Activated naive CD8-positive, alpha-beta T cell treated with anti-CD3 and anti-CD28 coated beads, Interleukin-2, amount 50 U/mL, for 24 hours (primary cell): ENCODE measurements around the gene ARL13B.

Experiments used
- ATAC-seq: fragments of 150-1000 bp; cut with Tn5 transposase; one replicate; pipeline ENCODE4 v1.10.0; 2021
- DNase-seq: peaks from one replicate; pipeline ENCODE4 v3.0.0; 2021
- H3K27ac Mint-ChIP-seq: one replicate; pipeline ENCODE4 v1.8.0; 2021; ENCODE audit warnings: mild to moderate bottlenecking, mixed read lengths
- H3K27me3 Mint-ChIP-seq: one replicate; pipeline ENCODE4 v1.8.0; 2021; ENCODE audit warnings: mixed read lengths
- H3K36me3 Mint-ChIP-seq: one replicate; pipeline ENCODE4 v1.8.0; 2021; ENCODE audit warnings: low read depth, mixed read lengths
- H3K4me1 Mint-ChIP-seq: one replicate; pipeline ENCODE4 v1.8.0; 2021; ENCODE audit warnings: mixed read lengths
- H3K4me3 Mint-ChIP-seq: one replicate; pipeline ENCODE4 v1.8.0; 2021; ENCODE audit warnings: mild to moderate bottlenecking, moderate library complexity, mixed read lengths
- H3K9me3 Mint-ChIP-seq: one replicate; pipeline ENCODE4 v1.8.0; 2021; ENCODE audit warnings: mixed read lengths

The ARL13B gene

DNA sequence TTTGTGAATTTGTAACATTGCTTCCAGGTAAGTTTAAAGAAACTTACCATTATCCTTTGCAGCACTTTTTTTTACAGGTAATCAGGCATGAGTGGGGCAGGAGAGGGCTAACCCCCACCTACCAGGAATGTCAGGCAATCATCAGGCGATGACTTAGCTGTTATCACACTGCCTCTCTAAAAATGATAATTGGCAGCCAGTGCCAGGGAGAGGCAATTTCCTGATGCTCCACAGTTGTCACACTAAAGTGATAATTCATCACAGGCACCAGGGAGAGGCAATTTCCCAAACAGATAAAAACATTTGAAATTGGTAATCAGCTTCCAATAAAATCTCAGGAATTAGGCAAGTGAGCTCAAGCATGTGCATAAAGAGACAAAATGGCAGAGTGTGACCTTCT lies 109.2 kb downstream of the ARL13B start:
- Mint-ChIP-seq H3K27me3 (no peaks in the 10 kb centered on the region), H3K4me1 (no peaks in the 10 kb centered on the region), H3K9me3 (no peaks in the 10 kb centered on the region), H3K4me3 (no peak overlapping the region), H3K36me3 (peaks cover 36% of the 10 kb centered on the region), H3K27ac (no peak overlapping the region)
- DNase-seq (no peak), ATAC-seq (no peak)

DNA sequence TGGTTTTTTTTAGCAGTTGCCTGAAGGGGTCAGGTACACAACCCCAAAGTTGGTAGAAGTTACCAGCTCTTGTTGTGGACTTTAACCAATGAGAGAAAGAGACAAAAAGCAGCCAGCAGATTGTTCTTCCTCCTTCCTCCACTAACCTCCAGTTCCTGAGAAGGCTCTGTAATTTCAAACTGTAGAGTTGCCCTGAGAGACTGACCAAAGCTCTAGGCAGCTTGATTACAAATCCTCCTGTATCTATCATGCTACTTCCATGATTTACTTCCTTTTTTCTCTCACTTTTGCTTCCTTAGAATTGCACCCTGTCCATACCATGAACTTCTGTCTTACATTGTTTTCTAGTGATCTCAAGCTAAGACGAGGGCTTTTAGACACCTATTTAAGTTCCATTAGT lies 112.1 kb downstream of the ARL13B start:
- Mint-ChIP-seq H3K9me3 (no peaks in the 10 kb centered on the region), H3K4me3 (no peak overlapping the region), H3K4me1 (no peaks in the 10 kb centered on the region), H3K27ac (no peak overlapping the region), H3K27me3 (no peaks in the 10 kb centered on the region), H3K36me3 (peaks cover 35% of the 10 kb centered on the region)
- DNase-seq, result no peak
- no peak for ATAC-seq

DNA sequence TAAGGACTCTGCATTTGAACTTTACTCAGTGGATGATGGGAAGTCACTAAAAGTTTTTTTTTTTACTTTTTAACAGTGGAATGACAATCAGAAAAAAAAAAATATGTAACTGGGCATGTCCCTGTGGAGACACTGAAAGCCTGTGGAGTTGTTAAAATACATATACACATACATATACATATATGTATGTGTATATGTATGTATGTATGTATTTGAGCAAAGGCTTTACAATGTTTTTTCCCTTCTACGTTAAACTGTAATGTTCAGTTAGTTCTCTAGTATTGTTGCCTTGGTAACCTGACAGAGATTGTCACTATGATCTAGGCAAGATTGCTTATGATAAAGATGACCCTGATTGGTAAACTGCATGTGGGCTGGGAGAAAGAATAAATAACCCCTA lies 113.2 kb downstream of the ARL13B start:
- no peak for ATAC-seq
- H3K27me3 Mint-ChIP-seq, result no peaks in the 10 kb centered on the region
- no peak overlapping the region for H3K4me3 Mint-ChIP-seq
- DNase-seq, result no peak
- no peak overlapping the region for H3K27ac Mint-ChIP-seq
- H3K4me1 Mint-ChIP-seq, result peaks cover 2% of the 10 kb centered on the region
- no peaks in the 10 kb centered on the region for H3K9me3 Mint-ChIP-seq
- H3K36me3 Mint-ChIP-seq, result peaks cover 41% of the 10 kb centered on the region

DNA sequence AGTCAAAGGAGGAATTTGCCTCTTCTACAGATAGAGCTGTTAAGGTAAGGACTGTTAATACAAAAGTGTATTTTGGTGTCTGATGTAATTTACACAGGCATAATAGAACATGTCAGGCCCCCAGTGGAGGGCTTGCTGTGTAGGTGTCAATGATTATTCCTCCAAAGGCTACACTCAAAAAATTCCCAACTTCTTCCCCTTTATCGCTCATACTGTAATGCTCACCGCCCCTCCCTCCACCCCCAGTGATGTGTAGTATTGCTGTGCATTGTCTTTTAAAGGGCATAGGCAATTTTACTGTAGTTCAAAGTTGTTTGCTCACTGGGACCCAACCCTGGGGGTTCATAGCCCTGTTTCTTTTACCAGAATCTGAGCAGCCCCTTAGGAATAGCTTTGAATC lies 115.2 kb downstream of the ARL13B start:
- DNase-seq, result no peak
- H3K4me3 Mint-ChIP-seq, result no peak overlapping the region
- peaks cover 36% of the 10 kb centered on the region for H3K36me3 Mint-ChIP-seq
- ATAC-seq, result no peak
- H3K4me1 Mint-ChIP-seq, result peaks cover 3% of the 10 kb centered on the region
- no peak overlapping the region for H3K27ac Mint-ChIP-seq
- H3K27me3 Mint-ChIP-seq, result no peaks in the 10 kb centered on the region
- H3K9me3 Mint-ChIP-seq, result no peaks in the 10 kb centered on the region

DNA sequence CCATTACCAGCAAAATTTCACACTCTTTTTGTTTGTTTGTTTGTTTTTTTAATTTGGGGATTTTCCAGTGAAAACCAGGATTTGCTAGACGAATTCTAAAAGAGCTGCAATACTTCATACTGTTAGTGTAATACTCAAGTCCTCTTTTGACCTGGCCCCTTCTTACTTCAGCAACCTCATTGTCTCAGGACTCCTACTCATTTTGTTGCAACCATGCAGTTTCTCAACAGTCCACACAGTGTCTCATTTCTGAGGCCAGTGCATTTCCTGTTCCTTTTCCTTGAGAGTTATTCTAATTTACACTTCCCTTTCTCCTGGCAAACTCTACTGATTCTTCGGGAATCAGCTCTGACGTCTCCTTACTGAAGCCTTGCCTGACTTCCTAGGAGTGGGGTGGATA lies 118.5 kb downstream of the ARL13B start:
- DNase-seq, result no peak
- H3K9me3 Mint-ChIP-seq, result no peaks in the 10 kb centered on the region
- peaks cover 29% of the 10 kb centered on the region for H3K36me3 Mint-ChIP-seq
- ATAC-seq, result no peak
- H3K27ac Mint-ChIP-seq, result no peak overlapping the region
- H3K4me1 Mint-ChIP-seq, result peaks cover 3% of the 10 kb centered on the region
- no peaks in the 10 kb centered on the region for H3K27me3 Mint-ChIP-seq
- H3K4me3 Mint-ChIP-seq, result no peak overlapping the region

DNA sequence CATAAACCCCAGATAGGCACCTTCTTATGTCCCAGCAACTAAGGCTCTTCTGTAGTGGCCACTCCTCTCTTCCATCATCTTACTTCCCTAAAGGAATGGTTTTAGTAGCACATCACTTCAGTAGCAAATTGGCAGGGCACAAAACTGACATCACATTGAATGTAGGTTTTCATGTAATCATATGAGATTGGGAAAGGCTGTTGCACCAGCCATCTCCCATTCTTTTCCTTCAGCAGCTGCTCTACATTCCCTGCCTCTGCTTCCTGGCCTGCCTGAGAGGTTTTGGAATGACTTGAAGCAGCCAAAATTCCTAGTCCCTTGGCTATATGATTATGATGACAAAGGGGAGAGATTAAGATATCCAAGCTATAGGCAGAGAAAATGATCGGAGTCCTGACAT lies 119.4 kb downstream of the ARL13B start:
- Mint-ChIP-seq H3K9me3 (no peaks in the 10 kb centered on the region), H3K4me1 (peaks cover 3% of the 10 kb centered on the region), H3K27me3 (no peaks in the 10 kb centered on the region), H3K36me3 (peaks cover 29% of the 10 kb centered on the region), H3K4me3 (no peak overlapping the region), H3K27ac (no peak overlapping the region)
- no peak for ATAC-seq
- no peak for DNase-seq

DNA sequence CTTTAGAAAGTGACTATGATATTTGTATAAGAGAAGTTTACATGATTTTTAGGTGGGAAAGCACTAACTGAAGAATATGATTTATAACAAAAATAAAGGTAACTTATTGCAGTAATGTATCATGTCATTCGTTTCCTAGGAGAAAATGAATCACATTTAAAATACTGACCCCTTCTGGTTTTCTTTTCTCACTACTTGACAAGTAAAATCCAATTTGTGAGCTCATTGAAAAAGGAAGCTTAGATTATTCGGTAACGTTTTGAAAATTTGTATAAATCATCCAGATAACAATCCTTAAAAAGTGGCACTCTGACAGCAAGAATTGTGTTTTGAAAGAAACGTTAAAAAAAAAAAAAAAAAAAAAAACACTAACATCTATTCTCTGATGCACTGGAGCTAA lies 121.9 kb downstream of the ARL13B start:
- Mint-ChIP-seq H3K36me3 (peaks cover 30% of the 10 kb centered on the region), H3K27me3 (no peaks in the 10 kb centered on the region), H3K9me3 (no peaks in the 10 kb centered on the region), H3K4me3 (no peak overlapping the region), H3K27ac (no peak overlapping the region), H3K4me1 (peaks cover 3% of the 10 kb centered on the region)
- no peak for ATAC-seq
- DNase-seq, result no peak
